Neural progenitor cell (in vitro differentiated cells): ENCODE data around the gene UCP3. TPM values are rescaled to one million over a fixed set of nuclear protein-coding genes. Genes with fewer than 3 reads are reported as not detected.

Source experiments
- DNase-seq: peaks from one replicate; pipeline ENCODE4 v3.0.0-alpha.2; 2016; ENCODE audit warnings: low spot score
- H2AFZ ChIP-seq: fragments of 200-600 bp; sonication (generic); replicated peaks from 2 replicates; pipeline ENCODE4 v1.6.1; 2016; ENCODE audit warnings: antibody characterized with exemption
- H3F3A ChIP-seq: fragments of 200-600 bp; sonication (generic); 2 replicates; pipeline ENCODE4 v1.6.1; 2016; ENCODE audit warnings: antibody characterized with exemption, low read depth
- H3K27ac ChIP-seq: fragments of 200-600 bp; sonication (generic); 2 replicates; pipeline ENCODE4 v1.5.1; 2016; ENCODE audit warnings: mild to moderate bottlenecking
- H3K27me3 ChIP-seq: fragments of 200-600 bp; sonication (generic); 2 replicates; pipeline ENCODE4 v1.6.1; 2016; ENCODE audit warnings: mild to moderate bottlenecking, moderate library complexity
- H3K36me3 ChIP-seq: fragments of 200-600 bp; sonication (generic); 2 replicates; pipeline ENCODE4 v1.5.1; 2016
- H3K4me1 ChIP-seq: fragments of 200-600 bp; sonication (generic); 2 replicates; pipeline ENCODE4 v1.6.1; 2016; ENCODE audit warnings: mixed run types
- H3K4me2 ChIP-seq: fragments of 200-600 bp; sonication (generic); 2 replicates; pipeline ENCODE4 v1.6.1; 2016
- H3K4me3 ChIP-seq: fragments of 200-600 bp; sonication (generic); 2 replicates; pipeline ENCODE4 v1.5.1; 2016
- H3K79me2 ChIP-seq: fragments of 200-600 bp; sonication (generic); 2 replicates; pipeline ENCODE4 v1.6.1; 2016; ENCODE audit warnings: low read depth
- H3K9ac ChIP-seq: fragments of 200-600 bp; sonication (generic); 2 replicates; pipeline ENCODE4 v1.6.1; 2016
- H3K9me3 ChIP-seq: fragments of 200-600 bp; sonication (generic); 2 replicates; pipeline ENCODE4 v1.5.1; 2016; ENCODE audit warnings: low read depth
- H4K20me1 ChIP-seq: fragments of 200-600 bp; sonication (generic); 2 replicates; pipeline ENCODE4 v1.6.1; 2016; ENCODE audit warnings: low read depth
- H3K27ac Mint-ChIP-seq: 3 replicates; pipeline ENCODE4 v1.8.0; 2021; ENCODE audit warnings: mixed read lengths
- H3K27me3 Mint-ChIP-seq: 2 replicates; pipeline ENCODE4 v1.8.0; 2022; ENCODE audit warnings: low read depth, mild to moderate bottlenecking, inconsistent platforms, moderate library complexity, mixed read lengths; ENCODE audit not compliant: insufficient read depth
- H3K36me3 Mint-ChIP-seq: 3 replicates; pipeline ENCODE4 v1.8.0; 2021; ENCODE audit warnings: mixed read lengths
- H3K4me1 Mint-ChIP-seq: 3 replicates; pipeline ENCODE4 v1.8.0; 2021; ENCODE audit warnings: mixed read lengths
- H3K4me3 Mint-ChIP-seq: 3 replicates; pipeline ENCODE4 v1.8.0; 2021; ENCODE audit warnings: mild to moderate bottlenecking, moderate library complexity, mixed read lengths
- H3K9me3 Mint-ChIP-seq: 3 replicates; pipeline ENCODE4 v1.8.0; 2020; ENCODE audit warnings: mixed read lengths
- EZH2 ChIP-seq: fragments of 200-600 bp; sonication (generic); IDR thresholded peaks from 2 replicates; pipeline ENCODE4 v1.6.1; 2017; ENCODE audit warnings: antibody characterized with exemption, mild to moderate bottlenecking, moderate library complexity
- EZH2phosphoT487 ChIP-seq: fragments of 200-600 bp; sonication (generic); IDR thresholded peaks from 2 replicates; pipeline ENCODE4 v1.6.1; 2017; ENCODE audit warnings: antibody characterized with exemption
- total RNA-seq: library from RNA; depleted of rRNA; stranded (reverse); fragments of >200 nt; gene quantifications from 2 replicates; pipeline ENCODE4 v1.2.3, GENCODE V29; 2015; ENCODE audit warnings: low replicate concordance
- TF ChIP-seq, protein P1 (sequence below): fragments of 200-600 bp; sonication (generic); IDR thresholded peaks from 2 replicates; pipeline ENCODE4 v1.5.1; 2017; ENCODE audit warnings: antibody characterized with exemption, mild to moderate bottlenecking

The UCP3 gene
- total RNA-seq, 1 donor from 2014 or later: not detected

DNA sequence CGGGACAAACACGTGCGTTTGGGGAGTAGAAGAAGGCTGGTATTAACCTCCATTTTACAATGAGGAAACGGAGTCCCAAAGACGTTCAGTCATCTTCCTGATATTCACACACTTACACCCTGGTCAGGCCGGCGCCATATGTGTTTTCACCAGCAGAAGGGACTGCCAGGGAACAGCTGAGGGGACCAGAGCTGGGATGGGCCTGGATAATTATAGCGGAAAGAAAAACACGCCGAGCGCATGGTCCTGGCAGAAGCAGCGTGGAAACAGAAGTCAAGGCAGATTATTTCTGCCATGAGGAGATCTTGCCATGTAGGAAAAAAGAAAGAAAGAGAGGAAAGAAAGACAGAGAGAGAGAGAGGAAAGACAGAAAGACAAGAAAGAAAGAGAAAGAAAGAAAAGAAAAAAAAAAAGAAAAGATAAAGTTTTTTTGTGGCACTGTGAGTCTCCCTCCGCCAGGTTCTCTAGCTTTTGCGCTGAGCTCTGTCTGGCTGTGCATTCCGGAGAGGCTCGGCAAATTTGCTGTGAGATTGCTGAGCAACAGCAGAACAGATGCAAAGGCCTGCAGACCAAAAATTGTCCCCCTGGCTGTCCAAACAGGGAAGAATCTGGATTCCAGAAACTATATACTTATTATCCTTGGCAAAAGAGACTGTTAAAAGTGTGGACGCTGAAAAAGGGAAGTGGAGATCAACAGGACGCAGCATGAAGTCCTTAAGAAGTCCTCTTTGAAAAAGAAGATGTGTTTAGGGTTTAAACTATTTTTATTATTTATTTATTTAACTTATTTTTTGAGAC is 24.9 kb downstream of the UCP3 start:
- peaks cover 15% of the 10 kb centered on the region for H3K36me3 Mint-ChIP-seq
- H3K9me3 ChIP-seq: no peaks in the 10 kb centered on the region

DNA sequence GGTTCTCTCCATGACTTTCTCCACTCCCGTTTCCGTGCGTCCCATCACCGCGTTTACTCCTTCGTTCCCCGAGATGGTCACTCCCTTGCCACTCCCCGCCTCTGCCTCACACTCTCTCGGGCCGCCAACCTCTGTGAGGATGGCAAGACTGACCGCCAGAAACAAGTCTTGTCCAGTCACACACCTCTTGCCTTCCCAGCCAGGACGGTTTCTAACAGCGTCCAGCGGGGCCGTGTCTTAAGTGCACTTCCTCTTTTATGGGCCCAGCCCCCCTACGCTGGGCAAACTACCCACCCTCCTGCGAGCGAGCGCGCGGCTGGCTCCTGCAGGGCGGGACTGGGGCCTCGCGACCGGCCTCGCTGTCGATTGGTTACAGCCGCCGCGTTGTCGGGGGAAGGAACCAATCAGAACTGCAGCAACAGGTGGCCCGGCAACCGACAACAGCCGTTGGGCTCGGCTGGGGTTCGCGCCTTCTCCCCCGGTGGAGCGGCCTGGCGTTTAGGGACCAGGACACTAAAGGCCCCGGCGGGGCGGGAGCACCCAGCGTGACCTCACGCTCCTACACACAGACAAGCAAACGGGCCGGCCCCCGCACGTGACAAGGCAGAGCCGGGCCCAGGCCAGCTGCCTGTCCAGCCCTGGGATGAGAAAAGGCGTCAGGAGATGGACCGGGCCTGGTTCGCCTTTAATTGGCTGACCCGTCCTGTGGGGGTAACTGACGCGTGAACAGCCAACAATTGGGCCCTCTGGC is 25.7 kb downstream of the UCP3 start:
- Histone ChIP-seq H3F3A (peaks cover 39% of the 10 kb centered on the region), H3K9me3 (no peaks in the 10 kb centered on the region), H3K4me2 (peak overlapping the region; percentile 83), H3K79me2 (peaks cover 31% of the 10 kb centered on the region), H2AFZ (peak overlapping the region; percentile 66), H3K4me1 (peaks cover 27% of the 10 kb centered on the region), H4K20me1 (peaks cover 13% of the 10 kb centered on the region), H3K27ac (peak overlapping the region; percentile 90), H3K27me3 (no peaks in the 10 kb centered on the region), H3K4me3 (peak overlapping the region; percentile 81), H3K9ac (no peak overlapping the region), H3K36me3 (no peaks in the 10 kb centered on the region)
- Mint-ChIP-seq H3K4me3 (peak overlapping the region; percentile 98), H3K36me3 (peaks cover 21% of the 10 kb centered on the region), H3K27ac (peak overlapping the region; percentile 90), H3K4me1 (peaks cover 40% of the 10 kb centered on the region), H3K9me3 (no peaks in the 10 kb centered on the region), H3K27me3 (peaks cover 2% of the 10 kb centered on the region)
- TF ChIP-seq EZH2phosphoT487: peak; percentile 21
- TF ChIP-seq, protein P1, sequence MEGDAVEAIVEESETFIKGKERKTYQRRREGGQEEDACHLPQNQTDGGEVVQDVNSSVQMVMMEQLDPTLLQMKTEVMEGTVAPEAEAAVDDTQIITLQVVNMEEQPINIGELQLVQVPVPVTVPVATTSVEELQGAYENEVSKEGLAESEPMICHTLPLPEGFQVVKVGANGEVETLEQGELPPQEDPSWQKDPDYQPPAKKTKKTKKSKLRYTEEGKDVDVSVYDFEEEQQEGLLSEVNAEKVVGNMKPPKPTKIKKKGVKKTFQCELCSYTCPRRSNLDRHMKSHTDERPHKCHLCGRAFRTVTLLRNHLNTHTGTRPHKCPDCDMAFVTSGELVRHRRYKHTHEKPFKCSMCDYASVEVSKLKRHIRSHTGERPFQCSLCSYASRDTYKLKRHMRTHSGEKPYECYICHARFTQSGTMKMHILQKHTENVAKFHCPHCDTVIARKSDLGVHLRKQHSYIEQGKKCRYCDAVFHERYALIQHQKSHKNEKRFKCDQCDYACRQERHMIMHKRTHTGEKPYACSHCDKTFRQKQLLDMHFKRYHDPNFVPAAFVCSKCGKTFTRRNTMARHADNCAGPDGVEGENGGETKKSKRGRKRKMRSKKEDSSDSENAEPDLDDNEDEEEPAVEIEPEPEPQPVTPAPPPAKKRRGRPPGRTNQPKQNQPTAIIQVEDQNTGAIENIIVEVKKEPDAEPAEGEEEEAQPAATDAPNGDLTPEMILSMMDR: no peak
- no peak for TF ChIP-seq EZH2
- DNase-seq: peak; percentile 93

More for the DNA sequence above, 24.9 kb downstream of the UCP3 start:
- H3K27me3 ChIP-seq: no peaks in the 10 kb centered on the region
- no peak for DNase-seq
- peaks cover 40% of the 10 kb centered on the region for H3K4me1 Mint-ChIP-seq
- peak overlapping the region; percentile 9 for H3K27ac ChIP-seq
- no peak for TF ChIP-seq EZH2phosphoT487
- TF ChIP-seq EZH2: no peak
- peaks cover 39% of the 10 kb centered on the region for H3F3A ChIP-seq
- H3K4me3 ChIP-seq: peak overlapping the region; percentile 81
- H3K79me2 ChIP-seq: peaks cover 28% of the 10 kb centered on the region
- H3K9me3 Mint-ChIP-seq: no peaks in the 10 kb centered on the region
- H4K20me1 ChIP-seq: peaks cover 10% of the 10 kb centered on the region
- peak overlapping the region; percentile 98 for H3K4me3 Mint-ChIP-seq
- H3K4me2 ChIP-seq: peak overlapping the region; percentile 83
- no peaks in the 10 kb centered on the region for H3K36me3 ChIP-seq
- H2AFZ ChIP-seq: peak overlapping the region; percentile 66
- peaks cover 27% of the 10 kb centered on the region for H3K4me1 ChIP-seq
- peak overlapping the region; percentile 55 for H3K27ac Mint-ChIP-seq
- peaks cover 2% of the 10 kb centered on the region for H3K27me3 Mint-ChIP-seq
- no peak overlapping the region for H3K9ac ChIP-seq

DNA sequence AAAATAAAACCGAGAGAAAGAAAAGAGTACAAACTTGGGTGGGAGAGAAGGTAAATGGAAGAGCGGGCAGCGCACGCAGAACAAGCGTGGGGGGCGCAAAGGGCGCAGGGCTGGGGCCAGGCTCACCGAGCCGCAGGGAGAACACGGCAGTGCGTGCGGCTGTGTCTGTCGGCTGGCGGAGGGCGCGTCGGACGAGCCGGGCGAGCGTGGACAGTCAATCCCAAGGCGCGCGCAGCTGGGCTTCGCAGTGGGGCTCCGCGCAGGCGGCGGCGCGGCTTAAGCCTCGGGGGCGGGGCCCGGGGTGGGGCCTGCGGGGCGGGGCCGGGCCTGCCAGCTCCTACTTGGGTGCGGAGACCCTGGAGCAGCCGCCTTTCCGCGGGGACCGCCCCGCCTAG is 26.3 kb downstream of the UCP3 start, which contains the start of gene UCP2:
Gene UCP2, minus strand, starts transcription at position 249 of the 395 bp plus-strand sequence. CDS start 4,465 bp downstream, outside the sequence.
- Histone ChIP-seq H3K9ac (peak within 1 kb of the TSS; percentile 36), H2AFZ (peak within 1 kb of the TSS; percentile 66), H3F3A (peaks cover 39% of the 10 kb centered on the region), H3K9me3 (no peaks in the 10 kb centered on the region), H3K4me2 (peak within 1 kb of the TSS; percentile 83), H4K20me1 (peaks cover 13% of the 10 kb centered on the region), H3K36me3 (no peaks in the 10 kb centered on the region), H3K4me1 (peaks cover 27% of the 10 kb centered on the region), H3K27me3 (no peaks in the 10 kb centered on the region), H3K79me2 (peaks cover 31% of the 10 kb centered on the region), H3K4me3 (peak within 1 kb of the TSS; percentile 81), H3K27ac (peak within 1 kb of the TSS; percentile 90)
- peak; percentile 89 for DNase-seq
- Mint-ChIP-seq H3K27me3 (peaks cover 2% of the 10 kb centered on the region), H3K27ac (peak within 1 kb of the TSS; percentile 90), H3K4me3 (peak within 1 kb of the TSS; percentile 98), H3K4me1 (peaks cover 40% of the 10 kb centered on the region), H3K36me3 (peaks cover 23% of the 10 kb centered on the region), H3K9me3 (no peaks in the 10 kb centered on the region)
- TF ChIP-seq EZH2 (no peak), EZH2phosphoT487 (no peak)
- TF ChIP-seq, protein P1: no peak
